OCI-LY1 (cell line): ENCODE results near the gene LTB4R.

Experiments used
- H2AFZ ChIP-seq: fragments of 200-600 bp; sonication (generic), shearing (Covaris generic); 2 replicates; pipeline ENCODE4 v1.6.0; 2014; ENCODE audit warnings: antibody characterized with exemption, mild to moderate bottlenecking, low read length
- H3F3A ChIP-seq: fragments of 200-600 bp; sonication (generic), shearing (Covaris generic); 2 replicates; pipeline ENCODE4 v1.6.0; 2014; ENCODE audit warnings: mild to moderate bottlenecking, antibody characterized with exemption, low read length, moderate library complexity; ENCODE audit not compliant: insufficient read depth
- H3K27ac ChIP-seq: fragments of 200-600 bp; sonication (generic); 2 replicates; pipeline ENCODE4 v1.5.1; 2014; ENCODE audit warnings: low read length, mixed run types, mild to moderate bottlenecking, low read depth; ENCODE audit not compliant: poor library complexity, severe bottlenecking
- H3K27me3 ChIP-seq: fragments of 200-600 bp; sonication (generic); 2 replicates; pipeline ENCODE4 v1.6.0; 2014; ENCODE audit warnings: antibody characterized with exemption, mild to moderate bottlenecking, low read length, moderate library complexity; ENCODE audit not compliant: insufficient read depth
- H3K36me3 ChIP-seq: fragments of 200-600 bp; sonication (generic); 2 replicates; pipeline ENCODE4 v1.6.1; 2014; ENCODE audit warnings: mild to moderate bottlenecking, antibody characterized with exemption, low read length, moderate library complexity, mixed read lengths; ENCODE audit not compliant: insufficient read depth
- H3K4me1 ChIP-seq: fragments of 200-600 bp; sonication (generic); 2 replicates; pipeline ENCODE4 v1.5.1; 2014; ENCODE audit warnings: mild to moderate bottlenecking, low read length, moderate library complexity; ENCODE audit not compliant: insufficient read depth, severe bottlenecking
- H3K4me2 ChIP-seq: fragments of 200-600 bp; sonication (generic), shearing (Covaris generic); 2 replicates; pipeline ENCODE4 v1.6.1; 2014; ENCODE audit warnings: low read length
- H3K4me3 ChIP-seq: fragments of 200-600 bp; sonication (generic); 2 replicates; pipeline ENCODE4 v1.5.1; 2014; ENCODE audit warnings: low read length, low read depth, mild to moderate bottlenecking, mixed read lengths; ENCODE audit not compliant: poor library complexity, severe bottlenecking
- H3K79me2 ChIP-seq: fragments of 200-600 bp; shearing (Covaris generic); 2 replicates; pipeline ENCODE4 v1.6.1; 2016; ENCODE audit warnings: mixed run types, low read length, mixed read lengths; ENCODE audit not compliant: insufficient read depth
- H3K9ac ChIP-seq: fragments of 200-600 bp; sonication (generic), shearing (Covaris generic); 2 replicates; pipeline ENCODE4 v1.6.1; 2014; ENCODE audit warnings: mild to moderate bottlenecking, low read length, mixed read lengths
- H3K9me2 ChIP-seq: fragments of 200-600 bp; sonication (generic), shearing (Covaris generic); 2 replicates; pipeline ENCODE4 v1.6.1; 2014; ENCODE audit warnings: low read depth, mild to moderate bottlenecking, low read length, mixed read lengths
- H3K9me3 ChIP-seq: fragments of 200-600 bp; shearing (Covaris generic); 2 replicates; pipeline ENCODE4 v1.6.1; 2014; ENCODE audit warnings: low read length, mixed read lengths
- H4K20me1 ChIP-seq: fragments of 200-600 bp; sonication (generic), shearing (Covaris generic); 2 replicates; pipeline ENCODE4 v1.6.0; 2016; ENCODE audit warnings: mild to moderate bottlenecking, low read length; ENCODE audit not compliant: insufficient read depth
- CTCF ChIP-seq: fragments of 200-600 bp; sonication (generic), shearing (Covaris generic); IDR thresholded peaks from 2 replicates; pipeline ENCODE4 v1.5.1; 2017; ENCODE audit warnings: mild to moderate bottlenecking, antibody characterized with exemption, low read length, moderate library complexity, mixed read lengths
- EZH2 ChIP-seq: fragments of 200-600 bp; sonication (generic), shearing (Covaris generic); IDR thresholded peaks from 2 replicates; pipeline ENCODE4 v1.8.0; 2017; ENCODE audit warnings: borderline replicate concordance, mixed run types, mild to moderate bottlenecking, antibody characterized with exemption, low read length, moderate library complexity, mixed read lengths

The LTB4R gene

DNA sequence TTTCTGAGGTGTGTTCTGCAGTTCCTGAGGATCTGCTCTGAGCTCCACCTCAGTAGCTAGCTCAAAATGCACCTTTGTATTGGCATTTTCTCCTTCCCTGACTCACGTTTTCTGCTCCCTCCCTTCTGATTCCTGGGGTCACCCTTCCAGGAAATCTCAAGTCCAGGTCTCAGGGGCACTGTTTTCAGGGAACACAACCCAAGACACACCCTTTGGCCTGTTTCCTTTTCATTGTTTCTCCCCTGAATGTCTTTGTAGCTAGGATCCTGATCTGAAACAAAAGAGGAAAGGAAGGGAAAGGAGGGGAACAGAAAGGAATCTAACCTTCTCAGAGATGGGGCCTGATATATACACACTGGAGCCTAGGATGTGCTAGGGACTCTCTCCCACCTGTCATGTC lies 35.8 kb downstream of the LTB4R start:
- H3K27me3 ChIP-seq = 0 out of 2 replicates have a peak, but pooled peaks cover 3% of the 10 kb centered on the region
- H3K4me2 ChIP-seq = no peak overlapping the region
- H3K27ac ChIP-seq = no peak overlapping the region
- no peaks in the 10 kb centered on the region for H3K36me3 ChIP-seq
- no peaks in the 10 kb centered on the region for H3K9me3 ChIP-seq
- H3K9ac ChIP-seq = no peak overlapping the region
- no peaks in the 10 kb centered on the region for H3F3A ChIP-seq
- H4K20me1 ChIP-seq = no peaks in the 10 kb centered on the region
- TF ChIP-seq CTCF = no peak
- no peak for TF ChIP-seq EZH2
- no peak overlapping the region for H3K4me3 ChIP-seq
- no peaks in the 10 kb centered on the region for H3K79me2 ChIP-seq
- no peak overlapping the region for H2AFZ ChIP-seq
- H3K4me1 ChIP-seq = no peaks in the 10 kb centered on the region
- H3K9me2 ChIP-seq = no peaks in the 10 kb centered on the region

DNA sequence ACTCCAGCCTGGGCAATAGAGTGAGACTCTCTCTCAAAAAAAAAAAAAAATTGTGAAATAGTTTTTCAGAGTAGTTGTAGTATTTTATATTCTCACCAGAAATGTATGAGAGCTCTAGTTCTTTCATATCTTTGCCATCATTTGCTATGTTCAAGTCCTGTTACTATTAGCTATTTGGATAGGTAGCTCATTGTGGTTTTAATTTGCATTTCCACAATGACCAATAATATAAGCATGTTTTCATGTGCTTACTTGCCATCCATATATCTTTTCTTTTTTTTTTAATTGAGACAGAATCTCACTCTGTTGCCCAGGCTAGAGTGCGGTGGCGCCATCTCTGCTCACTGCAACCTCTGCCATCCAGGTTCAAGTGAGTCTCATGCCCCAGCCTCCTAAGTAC lies 36.9 kb downstream of the LTB4R start:
- H3K27me3 ChIP-seq = peaks cover 3% of the 10 kb centered on the region; the same call in 1 of the 2 replicates

DNA sequence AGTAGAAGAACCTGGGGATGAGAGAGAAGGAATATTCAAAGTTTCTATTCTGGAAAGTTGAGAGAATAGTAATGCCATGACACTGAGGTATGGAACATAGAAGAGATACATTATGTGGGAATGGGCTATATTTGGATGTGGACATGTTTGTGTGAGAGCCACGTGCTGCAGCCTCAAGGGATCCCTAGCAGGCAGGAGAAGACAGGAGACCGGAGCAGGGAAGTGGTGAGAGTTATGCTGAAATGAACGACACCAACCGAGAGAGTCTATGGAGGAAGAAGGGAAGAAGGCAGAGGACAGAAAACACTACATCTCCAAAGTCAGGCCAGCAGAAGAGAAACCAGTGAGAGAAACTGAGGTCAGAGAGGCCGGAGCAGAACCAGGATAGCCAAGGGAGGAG lies 38.4 kb downstream of the LTB4R start:
- no peaks in the 10 kb centered on the region for H4K20me1 ChIP-seq
- H3K9ac ChIP-seq = no peak overlapping the region
- no peak overlapping the region for H3K4me3 ChIP-seq
- H3K27ac ChIP-seq = no peak overlapping the region
- no peaks in the 10 kb centered on the region for H3K9me3 ChIP-seq
- H3K4me1 ChIP-seq = no peaks in the 10 kb centered on the region
- no peak overlapping the region for H3K4me2 ChIP-seq
- H3K9me2 ChIP-seq = no peaks in the 10 kb centered on the region
- H2AFZ ChIP-seq = no peak overlapping the region
- H3K27me3 ChIP-seq = peaks cover 3% of the 10 kb centered on the region; the same call in 1 of the 2 replicates
- H3F3A ChIP-seq = no peaks in the 10 kb centered on the region
- H3K79me2 ChIP-seq = no peaks in the 10 kb centered on the region
- TF ChIP-seq CTCF (no peak), EZH2 (no peak)
- H3K36me3 ChIP-seq = no peaks in the 10 kb centered on the region

More for the DNA sequence above, 36.9 kb downstream of the LTB4R start:
- Histone ChIP-seq H3K9me3 (no peaks in the 10 kb centered on the region), H3F3A (no peaks in the 10 kb centered on the region), H3K79me2 (no peaks in the 10 kb centered on the region), H3K36me3 (no peaks in the 10 kb centered on the region), H3K27ac (no peak overlapping the region), H3K4me3 (no peak overlapping the region), H3K9ac (no peak overlapping the region), H3K4me2 (no peak overlapping the region), H3K4me1 (no peaks in the 10 kb centered on the region), H3K9me2 (no peaks in the 10 kb centered on the region), H2AFZ (no peak overlapping the region), H4K20me1 (no peaks in the 10 kb centered on the region)
- no peak for TF ChIP-seq EZH2
- no peak for TF ChIP-seq CTCF
